Gastrocnemius medialis (tissue), 4 donors: Measurements from ENCODE around the gene DCPS. TPM values are rescaled to one million over a fixed set of nuclear protein-coding genes. Genes with fewer than 3 reads are reported as not detected.
"Not testable (repeated sequence)": the region's sequence is repeated elsewhere in the genome, so short reads cannot be mapped to it uniquely, and the experiment has no call there.

Source experiments
- ATAC-seq, 2 donors: fragments of 150-250 bp; one replicate each; pipeline ENCODE4 v1.9.1; 2016
- DNase-seq, 2 donors: peaks; one replicate each; pipeline ENCODE4 v3.0.0-alpha.2; 2019
- H3K27ac ChIP-seq, 4 donors: fragments of 200-600 bp; sonication (generic); 1 replicate in 1 of 4; 2 replicates in 3 of 4; pipeline ENCODE4 v1.5.1; 2016 to 2018; ENCODE audit warnings: mild to moderate bottlenecking in 2 of 4, moderate library complexity in 1 of 4
- H3K27me3 ChIP-seq, 3 donors: fragments of 200-600 bp; sonication (generic) in 2 of 3; 1 replicate in 1 of 3; 2 replicates in 2 of 3; pipeline versions ENCODE4 v1.5.1 to v1.6.0; 2016 to 2019; ENCODE audit warnings: mild to moderate bottlenecking in 1 of 3, moderate library complexity in 1 of 3
- H3K36me3 ChIP-seq, 2 donors: fragments of 200-600 bp; sonication (generic) in 1 of 2; one replicate each; pipeline ENCODE4 v1.5.1; 2017 to 2018
- H3K4me1 ChIP-seq, 2 donors: fragments of 200-600 bp; sonication (generic) in 1 of 2; one replicate each; pipeline ENCODE4 v1.5.1; 2016 to 2017; ENCODE audit warnings: mild to moderate bottlenecking in 2 of 2
- H3K4me3 ChIP-seq, 4 donors: fragments of 200-600 bp; sonication (generic) in 3 of 4; 1 replicate in 1 of 4; 2 replicates in 3 of 4; pipeline ENCODE4 v1.5.1; 2016 to 2019; ENCODE audit warnings: mild to moderate bottlenecking in 2 of 4
- H3K9me3 ChIP-seq, 3 donors: fragments of 200-600 bp; sonication (generic) in 2 of 3; 1 replicate in 1 of 3; 2 replicates in 2 of 3; pipeline ENCODE4 v1.5.1; 2016 to 2019
- POLR2A ChIP-seq, 2 donors: fragments of 450-650 bp; IDR thresholded peaks; one replicate each; pipeline ENCODE4 v1.6.1; 2017; ENCODE audit warnings: antibody characterized with exemption in 2 of 2, mild to moderate bottlenecking in 2 of 2, moderate library complexity in 2 of 2
- in situ Hi-C, 4 donors: fragments of 200-750 bp; cut with MboI; loops; one replicate each; pipeline versions ENCODE4 v1.15.0 to v1.8.0; 2017; ENCODE audit warnings: low sequenced_read_pairs in 4 of 4
- intact Hi-C: fragments of 100-400 bp; cut with DNase I; formaldehyde crosslinking; loops from one replicate; pipeline ENCODE4 v1.15.1; 2023; ENCODE audit warnings: low total_unique reads
- total RNA-seq, 4 donors: library from RNA; depleted of rRNA; stranded (reverse); fragments of >200 nt; gene quantifications; one replicate each; pipeline versions ENCODE4 v1.1.0 to v1.2.3, GENCODE V29; 2016
- TF ChIP-seq, protein P1 (sequence below), 5 experiments: fragments of 450-650 bp in 3 of 5; fragments of 200-600 bp in 2 of 5; sonication (generic) in 2 of 5; IDR thresholded peaks in 4 of 5; conservative IDR thresholded peaks in 1 of 5; 1 replicate in 4 of 5; 2 replicates in 1 of 5; pipeline ENCODE4 v1.5.1; 2016 to 2019; ENCODE audit warnings: antibody characterized with exemption in 5 of 5, mild to moderate bottlenecking in 3 of 5, moderate library complexity in 3 of 5

The DCPS gene
- total RNA-seq, 4 donors from 2014 or later, result 9.8 to 23.1 (median 11.5) TPM

DNA sequence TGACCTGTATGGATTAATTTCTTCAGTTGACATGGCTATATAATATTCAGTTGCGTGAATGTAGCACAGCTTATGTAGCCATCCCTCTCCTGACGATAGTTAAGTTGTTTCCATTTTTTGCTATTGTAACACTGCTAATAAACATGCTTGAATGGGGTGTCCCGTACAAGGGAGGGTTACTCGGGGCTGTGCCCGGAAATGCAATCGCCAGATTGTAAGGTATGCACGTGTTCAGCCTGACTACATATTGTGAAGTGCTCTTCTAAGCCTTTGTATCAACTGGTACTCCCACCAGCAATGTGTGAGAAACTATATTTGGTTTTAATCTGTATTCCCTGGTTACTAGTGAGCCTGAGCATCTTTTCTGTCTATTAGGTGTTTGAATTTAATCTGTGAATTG lies 67.7 kb downstream of the DCPS start:
- no peak overlapping the region for H3K4me3 ChIP-seq
- no peak for ATAC-seq
- no peak overlapping the region for H3K27ac ChIP-seq
- H3K27me3 ChIP-seq, result no peaks in the 10 kb centered on the region
- H3K36me3 ChIP-seq, result no peaks in the 10 kb centered on the region
- no peaks in the 10 kb centered on the region for H3K9me3 ChIP-seq
- TF ChIP-seq, protein P1, sequence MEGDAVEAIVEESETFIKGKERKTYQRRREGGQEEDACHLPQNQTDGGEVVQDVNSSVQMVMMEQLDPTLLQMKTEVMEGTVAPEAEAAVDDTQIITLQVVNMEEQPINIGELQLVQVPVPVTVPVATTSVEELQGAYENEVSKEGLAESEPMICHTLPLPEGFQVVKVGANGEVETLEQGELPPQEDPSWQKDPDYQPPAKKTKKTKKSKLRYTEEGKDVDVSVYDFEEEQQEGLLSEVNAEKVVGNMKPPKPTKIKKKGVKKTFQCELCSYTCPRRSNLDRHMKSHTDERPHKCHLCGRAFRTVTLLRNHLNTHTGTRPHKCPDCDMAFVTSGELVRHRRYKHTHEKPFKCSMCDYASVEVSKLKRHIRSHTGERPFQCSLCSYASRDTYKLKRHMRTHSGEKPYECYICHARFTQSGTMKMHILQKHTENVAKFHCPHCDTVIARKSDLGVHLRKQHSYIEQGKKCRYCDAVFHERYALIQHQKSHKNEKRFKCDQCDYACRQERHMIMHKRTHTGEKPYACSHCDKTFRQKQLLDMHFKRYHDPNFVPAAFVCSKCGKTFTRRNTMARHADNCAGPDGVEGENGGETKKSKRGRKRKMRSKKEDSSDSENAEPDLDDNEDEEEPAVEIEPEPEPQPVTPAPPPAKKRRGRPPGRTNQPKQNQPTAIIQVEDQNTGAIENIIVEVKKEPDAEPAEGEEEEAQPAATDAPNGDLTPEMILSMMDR (IDR thresholded peaks at IDR 0.05 in 4 of 5, conservative IDR thresholded peaks at IDR 0.05 in 1 of 5), result no peak
- TF ChIP-seq POLR2A (IDR thresholded peaks at IDR 0.05), result no peak
- DNase-seq, result no peak
- H3K4me1 ChIP-seq, result no peaks in the 10 kb centered on the region
- in situ Hi-C loops (no loop called here), intact Hi-C loops (no loop called here)

DNA sequence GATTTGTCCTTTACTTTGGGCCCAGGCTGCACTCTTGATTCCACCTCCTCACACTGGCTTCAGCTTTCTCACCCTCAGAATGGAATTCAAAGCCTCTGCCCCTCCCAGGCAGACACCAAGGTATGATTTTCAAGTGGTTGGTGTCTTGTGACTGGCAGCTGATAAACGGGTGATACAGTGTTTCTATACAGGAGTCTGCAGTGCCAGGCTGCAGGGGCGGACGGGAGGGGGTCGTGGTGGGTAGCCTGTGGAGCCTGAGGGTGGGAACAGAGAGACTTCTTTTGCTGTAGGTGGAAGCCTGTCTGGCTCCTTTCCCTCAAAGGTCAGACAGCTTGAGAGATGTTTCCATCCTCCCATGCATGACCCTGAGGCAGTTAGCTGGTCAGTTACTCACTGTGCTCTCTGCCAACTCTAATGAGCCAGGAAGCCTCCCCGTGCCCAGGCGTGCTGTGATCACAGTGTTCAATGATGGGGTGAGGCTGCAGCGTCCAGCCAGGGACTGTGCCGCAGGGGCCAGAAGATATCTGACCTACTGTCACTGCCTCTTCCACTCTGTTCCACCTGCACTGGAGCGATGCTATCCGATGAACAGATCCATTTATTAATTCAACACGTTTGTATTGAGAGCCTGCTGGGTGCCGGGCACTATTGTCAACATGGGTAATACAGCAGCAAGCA lies 69.7 kb downstream of the DCPS start:
- H3K27ac ChIP-seq, H3K4me3 ChIP-seq, H3K9me3 ChIP-seq, H3K36me3 ChIP-seq, in situ Hi-C loops, DNase-seq, H3K4me1 ChIP-seq, ATAC-seq, H3K27me3 ChIP-seq, intact Hi-C loops: not testable (repeated sequence)

DNA sequence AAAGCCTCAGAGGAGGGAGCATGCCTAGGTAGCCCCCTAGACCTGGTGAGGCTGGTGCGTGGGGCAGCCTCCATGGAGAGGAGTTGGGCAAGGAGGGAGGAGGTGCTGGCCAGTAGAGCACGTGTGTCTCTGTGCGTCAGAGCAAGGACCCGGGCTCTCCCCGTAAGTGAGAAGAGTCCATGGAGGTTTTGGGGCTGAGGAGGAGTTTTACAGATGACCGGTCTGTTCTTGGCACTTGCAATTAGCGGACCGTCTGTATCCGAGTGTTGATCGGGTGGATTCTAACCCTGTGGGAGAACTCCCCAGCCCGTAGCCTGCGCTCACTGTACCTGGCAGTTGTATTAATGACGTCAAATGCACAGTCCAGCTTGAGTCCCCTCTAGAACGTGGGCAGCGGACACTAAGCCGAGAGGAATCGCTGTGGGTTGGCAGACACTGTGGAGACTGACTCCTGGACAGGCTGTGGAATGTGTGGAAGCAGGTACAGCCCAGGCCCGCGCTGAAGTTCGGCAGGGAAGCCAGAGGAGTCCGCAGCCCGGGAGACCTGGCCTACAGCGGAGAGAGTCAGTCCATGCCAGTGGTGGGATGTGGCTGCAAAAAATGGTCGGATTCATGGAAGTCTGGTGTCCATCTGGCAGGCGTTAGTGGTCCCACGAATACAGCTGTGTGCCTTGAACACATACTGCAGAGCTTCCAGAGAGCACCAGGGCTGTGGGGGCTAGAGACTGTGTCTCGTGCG lies 70.9 kb downstream of the DCPS start:
- H3K4me1 ChIP-seq, H3K9me3 ChIP-seq, H3K27me3 ChIP-seq, in situ Hi-C loops, H3K27ac ChIP-seq, intact Hi-C loops, H3K36me3 ChIP-seq, H3K4me3 ChIP-seq, DNase-seq: not testable (repeated sequence)
- peak in 1 of 2 donors; percentile 30 for ATAC-seq

DNA sequence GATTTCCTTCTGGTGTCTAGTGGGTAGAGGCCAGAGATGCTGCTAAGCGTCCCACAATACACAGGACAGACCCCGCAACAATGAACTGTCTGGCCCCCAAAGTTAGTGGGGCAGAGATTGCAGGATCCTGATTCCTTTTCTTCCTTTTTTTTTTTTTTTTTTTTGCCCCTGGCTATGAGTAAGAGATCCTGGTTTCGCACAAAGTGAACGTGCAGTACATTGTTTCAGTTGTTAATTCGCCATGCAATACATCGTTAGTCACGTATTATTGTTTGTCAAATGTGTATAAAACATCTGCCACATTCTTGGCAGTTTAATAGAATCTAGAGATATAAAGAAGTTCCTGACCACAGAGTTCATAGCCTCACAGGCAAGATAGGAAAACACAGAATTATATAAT lies 71.9 kb downstream of the DCPS start:
- no peak overlapping the region for H3K27ac ChIP-seq
- intact Hi-C loops (no loop called here), in situ Hi-C loops (no loop called here)
- H3K36me3 ChIP-seq, result no peaks in the 10 kb centered on the region
- H3K4me3 ChIP-seq, result no peak overlapping the region
- DNase-seq (no peak), ATAC-seq (no peak)
- H3K27me3 ChIP-seq, result no peaks in the 10 kb centered on the region
- no peaks in the 10 kb centered on the region for H3K9me3 ChIP-seq
- TF ChIP-seq, protein P1 (IDR thresholded peaks at IDR 0.05 in 4 of 5, conservative IDR thresholded peaks at IDR 0.05 in 1 of 5), result no peak
- TF ChIP-seq POLR2A (IDR thresholded peaks at IDR 0.05), result no peak
- H3K4me1 ChIP-seq, result no peaks in the 10 kb centered on the region

DNA sequence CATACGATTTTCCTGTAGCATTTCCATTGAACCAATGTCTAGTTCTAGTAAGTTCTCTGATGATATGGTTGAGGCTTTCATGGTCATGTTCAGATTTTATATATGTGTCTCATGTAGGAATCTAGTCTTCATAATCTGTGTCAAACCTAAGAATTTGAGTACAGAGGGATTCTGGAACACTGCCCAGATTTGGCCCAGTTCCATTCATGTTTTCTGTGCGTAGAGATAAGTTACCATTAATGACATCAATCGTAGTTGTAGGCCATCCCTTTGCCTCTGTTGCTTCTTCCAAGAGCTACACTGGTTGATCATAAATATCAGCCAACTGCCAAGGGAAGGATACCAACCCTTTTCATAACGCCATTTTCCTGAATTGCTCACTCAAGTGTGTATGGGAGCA lies 74.9 kb downstream of the DCPS start:
- no peak for ATAC-seq
- no peak for DNase-seq

More for the DNA sequence above, 74.9 kb downstream of the DCPS start:
- in situ Hi-C loops, result no loop called here
- H3K27me3 ChIP-seq, result no peaks in the 10 kb centered on the region
- H3K4me1 ChIP-seq, result no peaks in the 10 kb centered on the region
- H3K36me3 ChIP-seq, result no peaks in the 10 kb centered on the region
- no peak overlapping the region for H3K27ac ChIP-seq
- TF ChIP-seq POLR2A (IDR thresholded peaks at IDR 0.05), result no peak
- TF ChIP-seq, protein P1 (IDR thresholded peaks at IDR 0.05 in 4 of 5, conservative IDR thresholded peaks at IDR 0.05 in 1 of 5), result no peak
- H3K4me3 ChIP-seq, result no peak overlapping the region
- intact Hi-C loops, result no loop called here
- no peaks in the 10 kb centered on the region for H3K9me3 ChIP-seq
